Measurements from ENCODE around the gene CREB5. TPM values are rescaled to one million over a fixed set of nuclear protein-coding genes. Genes with fewer than 3 reads are reported as not detected.

Gene CREB5
- total and polyA plus RNA-seq, 2 donors from 2014 or later = 3.4 to 27.2 TPM

GRCh38 chr7:28854750-28855074 is 442.4 kb downstream of the CREB5 start:
- H3K4me1 ChIP-seq (ENCODE audit: control insufficient read depth in 2 of 3, insufficient read depth in 2 of 3, low read depth in 1 of 3, low read length in 3 of 3) = peaks cover 0 to 4% (median 0%) of the 10 kb centered on the region in 3 donors
- H3K4me3 ChIP-seq (ENCODE audit: low read length in 3 of 3) = peak overlapping the region; percentile 39 to 71 (median 61)
- peak overlapping the region in 1 of 3 donors; percentile 61 for H3K9ac ChIP-seq (ENCODE audit: low read length in 3 of 3)
- no peaks in the 10 kb centered on the region for H3K36me3 ChIP-seq (ENCODE audit: control insufficient read depth in 2 of 3, insufficient read depth in 3 of 3, low read length in 3 of 3)
- FAIRE-seq = no peak
- no peaks in the 10 kb centered on the region for H3K9me3 ChIP-seq (ENCODE audit: control insufficient read depth in 2 of 3, insufficient read depth in 1 of 3, low read length in 3 of 3)
- intact Hi-C loops (cut with DNase I) = loop anchor here (10.0 kb wide), 1 partner anchor 460 kb away; no protein-coding TSS in a partner anchor
- DNase-seq = no peak
- no peak overlapping the region for H3K27ac ChIP-seq (ENCODE audit: low read depth in 2 of 2, low read length in 2 of 2)
- no peaks in the 10 kb centered on the region for H3K27me3 ChIP-seq (ENCODE audit: control insufficient read depth, insufficient read depth, low read length)
- TF ChIP-seq CTCF (IDR thresholded peaks at IDR 0.05; ENCODE audit: borderline replicate concordance, extremely low read depth, insufficient read depth) = no peak

- Histone ChIP-seq H3K27me3 (ENCODE audit: control insufficient read depth, insufficient read depth, low read length) (no peaks in the 10 kb centered on the region), H3K9ac (ENCODE audit: low read length in 3 of 3) (no peak overlapping the region), H3K4me1 (ENCODE audit: control insufficient read depth in 2 of 3, insufficient read depth in 2 of 3, low read depth in 1 of 3, low read length in 3 of 3) (peaks cover 0 to 4% (median 0%) of the 10 kb centered on the region in 3 donors), H3K9me3 (ENCODE audit: control insufficient read depth in 2 of 3, insufficient read depth in 1 of 3, low read length in 3 of 3) (no peaks in the 10 kb centered on the region), H3K27ac (ENCODE audit: low read depth in 2 of 2, low read length in 2 of 2) (no peak overlapping the region), H3K36me3 (ENCODE audit: control insufficient read depth in 2 of 3, insufficient read depth in 3 of 3, low read length in 3 of 3) (no peaks in the 10 kb centered on the region), H3K4me3 (ENCODE audit: low read length in 3 of 3) (no peak overlapping the region)
- DNase-seq (no peak), FAIRE-seq (no peak)
- intact Hi-C loops (cut with DNase I) = loop anchor here (10.0 kb wide), 1 partner anchor 461 kb away; no protein-coding TSS in a partner anchor
- TF ChIP-seq CTCF (IDR thresholded peaks at IDR 0.05; ENCODE audit: borderline replicate concordance, extremely low read depth, insufficient read depth) = no peak
These were observed 443.4 kb downstream of the CREB5 start for GRCh38 chr7:28855538-28856217.

GRCh38 chr7:28856656-28857055 is 444.3 kb downstream of the CREB5 start:
- FAIRE-seq (no peak), DNase-seq (no peak)
- intact Hi-C loops (cut with DNase I) = loop anchor here (10.0 kb wide), 1 partner anchor 462 kb away; no protein-coding TSS in a partner anchor
- no peak overlapping the region for H3K4me3 ChIP-seq (ENCODE audit: low read length in 3 of 3)
- H3K9me3 ChIP-seq (ENCODE audit: control insufficient read depth in 2 of 3, insufficient read depth in 1 of 3, low read length in 3 of 3) = no peaks in the 10 kb centered on the region
- H3K27me3 ChIP-seq (ENCODE audit: control insufficient read depth, insufficient read depth, low read length) = no peaks in the 10 kb centered on the region
- no peaks in the 10 kb centered on the region for H3K36me3 ChIP-seq (ENCODE audit: control insufficient read depth in 2 of 3, insufficient read depth in 3 of 3, low read length in 3 of 3)
- no peak for TF ChIP-seq CTCF (IDR thresholded peaks at IDR 0.05; ENCODE audit: borderline replicate concordance, extremely low read depth, insufficient read depth)
- H3K9ac ChIP-seq (ENCODE audit: low read length in 3 of 3) = no peak overlapping the region
- peaks cover 0 to 4% (median 0%) of the 10 kb centered on the region in 3 donors for H3K4me1 ChIP-seq (ENCODE audit: control insufficient read depth in 2 of 3, insufficient read depth in 2 of 3, low read depth in 1 of 3, low read length in 3 of 3)
- H3K27ac ChIP-seq (ENCODE audit: low read depth in 2 of 2, low read length in 2 of 2) = no peak overlapping the region
